Activated gamma-delta T cell treated with Interleukin-2 at 50 U/mL for 16 hours (primary cell): ENCODE results near the gene DOK6.
"Not testable (repeated sequence)": the region's sequence is repeated elsewhere in the genome, so short reads cannot be mapped to it uniquely, and the experiment has no call there.

ENCODE experiments used
- DNase-seq: peaks from one replicate; pipeline ENCODE4 v3.0.0-alpha.2; 2020

The DOK6 gene

DNA sequence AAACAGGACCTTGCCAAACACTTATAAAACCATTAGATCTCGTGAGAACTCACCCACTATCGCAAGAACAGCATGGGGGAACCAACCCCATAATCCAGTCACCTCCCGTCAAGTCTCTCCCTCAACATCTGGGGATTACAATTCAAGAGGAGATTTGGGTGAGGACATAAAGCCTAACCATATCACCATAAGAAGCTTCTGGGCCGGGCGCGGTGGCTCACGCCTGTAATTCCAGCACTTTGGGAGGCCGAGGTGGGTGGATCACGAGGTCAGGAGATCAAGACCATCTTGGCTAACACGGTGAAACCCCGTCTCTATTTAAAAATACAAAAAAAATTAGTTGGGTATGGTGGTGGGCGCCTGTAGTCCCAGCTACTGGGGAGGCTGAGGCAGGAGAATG, 434.3 kb downstream of the DOK6 start:
- DNase-seq: not testable (repeated sequence)

GRCh38 chr18:69838003-69838402, 437.3 kb downstream of the DOK6 start:
- DNase-seq: no peak

DNA sequence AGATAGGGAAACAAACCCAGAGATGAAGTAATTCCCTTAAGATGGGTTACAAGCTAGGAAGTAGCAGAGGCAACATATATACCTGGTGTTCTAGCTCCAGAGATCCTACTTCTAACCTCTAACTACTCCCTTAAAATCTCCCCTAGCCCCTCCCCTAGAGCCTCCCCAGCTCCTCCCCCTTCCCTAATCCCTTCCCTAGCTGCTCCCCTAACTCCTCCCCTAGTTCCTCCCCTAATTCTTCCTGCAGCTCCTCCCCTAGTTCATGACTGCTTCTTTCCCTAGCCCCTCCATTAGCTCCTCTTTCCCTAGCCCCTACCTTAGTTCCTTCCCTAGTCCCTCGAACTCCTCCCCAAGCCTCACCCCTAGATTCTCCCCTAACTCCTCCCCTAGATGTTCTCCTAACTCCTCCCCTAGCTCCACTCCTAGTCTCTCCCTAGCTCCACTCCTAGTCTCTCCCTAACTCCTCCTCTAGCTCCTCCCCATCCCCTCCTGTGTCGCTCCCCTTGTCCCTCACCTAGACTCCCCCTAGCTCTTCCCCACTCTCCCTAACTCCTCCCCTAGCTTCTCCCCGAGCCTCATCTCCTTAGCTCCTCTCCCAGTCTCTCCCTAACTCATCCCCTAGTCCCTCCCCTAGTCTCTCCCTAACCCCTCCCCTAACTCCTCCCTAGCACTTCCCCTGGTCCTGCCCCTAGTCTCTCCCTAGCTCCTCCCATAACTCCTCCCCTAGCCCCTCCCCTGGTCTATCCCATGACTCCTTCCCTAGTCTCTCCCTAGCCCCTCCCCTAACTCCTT, 438.1 kb downstream of the DOK6 start:
- DNase-seq: no peak

- no peak for DNase-seq
Observed at GRCh38 chr18:69839497-69839896, 438.8 kb downstream of the DOK6 start.

DNA sequence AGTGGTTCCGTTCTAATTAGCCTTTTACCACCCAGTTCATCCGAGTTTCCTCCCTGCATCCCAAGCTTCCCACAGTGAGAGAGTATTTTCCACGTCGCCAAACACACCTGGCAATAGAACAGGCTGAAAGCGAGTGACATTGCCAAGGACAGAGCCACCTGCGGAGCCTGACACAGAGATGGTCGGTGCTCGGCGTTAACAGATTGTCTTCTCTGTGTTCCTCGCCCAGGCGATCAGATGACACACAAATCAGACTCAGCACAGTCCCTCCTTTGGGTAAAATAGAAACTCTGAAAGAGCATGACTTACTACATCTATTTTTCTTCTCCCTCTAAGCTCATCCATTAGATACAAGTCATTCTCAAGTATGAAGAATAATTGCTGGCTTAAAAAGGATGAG, 439.3 kb downstream of the DOK6 start:
- DNase-seq: no peak

- DNase-seq: no peak
Observed at GRCh38 chr18:69840445-69840844, 439.8 kb downstream of the DOK6 start.

DNA sequence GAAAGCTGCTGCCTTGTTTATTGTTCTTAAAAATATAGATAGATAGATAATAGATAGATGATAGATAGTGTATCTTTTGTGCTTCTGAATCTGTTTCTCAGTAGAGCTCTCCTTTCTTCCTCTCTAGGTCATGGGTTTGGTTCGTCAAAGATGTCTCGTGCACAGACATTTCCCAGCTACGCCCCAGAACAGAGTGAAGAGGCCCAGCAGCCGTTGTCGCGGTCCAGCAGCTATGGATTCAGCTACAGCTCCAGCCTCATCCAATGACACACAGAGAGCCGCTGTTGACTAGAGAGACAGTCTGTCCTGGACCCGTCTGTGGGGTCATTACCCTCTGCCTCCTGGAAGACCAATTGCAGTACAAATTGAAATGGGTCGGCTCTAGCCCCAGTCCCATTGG, 440.4 kb downstream of the DOK6 start:
- no peak for DNase-seq

- DNase-seq: no peak
Observed at GRCh38 chr18:69843015-69843414, 442.3 kb downstream of the DOK6 start.

DNA sequence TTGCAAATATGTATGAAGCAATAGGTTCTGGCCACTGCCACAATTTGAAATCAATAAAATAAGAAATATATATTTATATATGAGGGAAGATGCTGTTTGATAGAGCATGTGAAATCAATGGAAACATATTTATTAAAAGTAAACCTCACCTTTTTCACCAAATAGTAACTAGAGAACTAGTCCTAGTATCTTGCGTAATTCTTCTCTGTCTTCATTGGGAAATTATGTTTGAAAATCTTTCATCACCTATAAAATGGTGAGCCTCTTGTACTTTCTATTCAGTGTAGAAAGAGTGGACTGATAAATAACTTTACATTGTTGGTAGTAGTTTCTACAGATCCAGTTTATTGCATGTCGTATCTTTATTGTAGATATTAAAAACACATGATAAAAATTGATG, 444.0 kb downstream of the DOK6 start:
- DNase-seq: no peak

GRCh38 chr18:69845593-69846506, 445.2 kb downstream of the DOK6 start:
- DNase-seq: no peak

DNA sequence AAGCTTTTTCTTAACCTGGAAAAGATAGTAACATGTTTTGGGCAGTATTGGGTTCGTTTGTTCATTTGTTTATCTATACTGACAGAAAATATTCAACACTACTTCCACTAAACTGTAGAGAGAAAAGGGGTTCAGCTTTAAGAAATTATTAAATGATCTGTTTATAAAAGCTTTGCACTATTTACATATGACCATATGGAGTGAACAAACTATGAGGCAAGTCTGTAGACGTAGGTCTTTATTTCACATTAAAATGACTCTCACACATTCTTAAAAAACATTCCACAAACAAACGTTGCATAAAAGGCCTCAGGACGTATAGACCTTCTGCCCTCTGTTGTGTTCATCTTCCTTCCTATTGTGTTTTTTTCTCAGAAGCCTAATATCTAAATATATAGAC, 452.4 kb downstream of the DOK6 start:
- no peak for DNase-seq

- no peak for DNase-seq
Observed at GRCh38 chr18:69854455-69854854, 453.8 kb downstream of the DOK6 start.

DNA sequence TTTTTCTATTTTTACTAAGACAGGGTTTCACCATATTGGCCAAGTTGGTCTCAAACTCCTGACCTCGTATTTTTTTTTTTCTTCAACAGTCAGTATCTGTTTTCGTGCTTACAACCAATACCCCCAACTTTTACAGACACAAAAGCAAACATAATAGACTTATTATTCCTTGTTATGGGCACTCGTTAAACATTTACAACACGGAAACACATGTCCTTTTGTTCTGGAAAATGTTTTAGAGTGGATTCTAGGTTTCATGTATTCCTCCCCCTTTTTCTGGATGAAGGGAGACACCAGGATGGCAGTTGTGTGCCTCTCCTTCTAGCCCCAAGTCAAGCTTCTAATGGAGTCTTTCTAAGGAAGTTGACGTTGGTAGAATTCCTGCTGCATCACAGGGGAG, 458.2 kb downstream of the DOK6 start:
- DNase-seq: no peak

DNA sequence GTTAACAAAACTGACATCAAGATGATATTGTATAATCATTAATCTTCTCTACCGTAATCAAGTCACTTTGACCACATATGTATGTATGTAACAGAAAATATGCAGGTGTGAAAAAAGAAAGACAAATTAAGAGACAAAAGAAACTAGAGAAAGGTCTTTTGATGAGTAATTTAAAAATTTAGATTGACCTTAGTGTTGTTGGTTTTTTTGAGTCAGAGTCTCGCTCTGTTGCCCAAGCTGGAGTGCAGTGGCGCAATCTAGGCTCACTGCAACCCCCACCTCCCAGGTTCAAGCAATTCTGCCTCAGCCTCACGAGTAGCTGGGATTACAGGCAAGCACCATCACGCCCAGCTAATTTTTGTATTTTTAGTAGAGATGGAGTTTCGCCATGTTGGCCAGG, 464.1 kb downstream of the DOK6 start:
- not testable (repeated sequence) for DNase-seq

GRCh38 chr18:69865776-69866175, 465.1 kb downstream of the DOK6 start:
- no peak for DNase-seq

DNA sequence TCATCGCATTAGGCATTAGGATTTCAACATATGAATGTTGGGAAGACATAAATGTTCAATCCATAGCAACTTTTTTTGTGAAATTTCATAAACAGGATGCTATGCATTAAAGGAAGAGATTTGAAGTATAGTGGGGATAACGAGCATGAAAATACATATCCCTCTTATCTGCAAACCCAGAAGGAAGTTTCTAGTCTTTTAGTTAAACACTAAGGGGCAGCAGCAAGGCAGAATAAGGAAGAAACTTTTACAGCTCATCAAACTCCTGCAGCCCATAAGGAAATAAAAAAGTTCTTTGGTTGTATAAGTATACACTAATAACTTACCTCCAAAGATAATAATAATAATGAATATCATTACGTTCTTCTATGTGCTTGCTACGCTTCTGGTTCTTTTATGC, 465.5 kb downstream of the DOK6 start:
- DNase-seq: no peak

DNA sequence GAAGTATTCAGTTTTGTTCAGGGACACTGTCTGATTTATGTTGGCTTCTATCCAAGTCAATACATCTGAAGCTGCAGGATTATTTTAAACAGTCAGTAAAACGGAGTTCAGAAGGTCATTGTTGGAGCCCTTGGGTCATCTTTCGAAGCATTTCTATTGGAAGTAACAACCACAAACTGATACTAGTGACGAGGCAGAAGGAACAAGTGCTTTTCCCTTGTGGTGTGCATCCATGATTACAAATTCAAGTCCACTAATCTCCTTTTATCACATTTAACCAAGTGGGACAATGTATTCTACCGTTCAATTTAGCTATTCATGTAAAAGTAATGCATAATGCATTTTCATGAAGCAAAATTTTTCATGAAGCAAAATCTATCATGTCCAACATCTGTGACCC, 470.0 kb downstream of the DOK6 start:
- DNase-seq: no peak

- DNase-seq: no peak
Observed at GRCh38 chr18:69871363-69871762, 470.7 kb downstream of the DOK6 start.

DNA sequence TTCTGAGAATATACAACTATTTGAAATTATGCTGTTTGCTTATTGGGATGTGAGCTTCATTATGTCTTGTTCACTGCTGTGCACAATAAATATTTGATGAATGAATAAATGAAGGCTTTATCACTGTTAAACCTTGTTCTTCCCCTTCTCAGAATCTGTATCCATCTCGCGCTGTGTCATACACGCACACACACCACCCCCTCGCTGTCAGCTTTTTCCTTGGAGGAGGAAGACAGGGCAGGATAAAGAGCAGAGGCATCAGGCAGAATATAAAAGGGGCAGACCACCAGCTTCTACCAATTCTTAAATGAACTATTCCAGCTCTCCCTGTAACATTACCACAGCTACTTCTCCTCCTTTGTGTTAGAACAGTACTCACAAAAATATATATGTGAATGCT, 472.0 kb downstream of the DOK6 start:
- no peak for DNase-seq

DNA sequence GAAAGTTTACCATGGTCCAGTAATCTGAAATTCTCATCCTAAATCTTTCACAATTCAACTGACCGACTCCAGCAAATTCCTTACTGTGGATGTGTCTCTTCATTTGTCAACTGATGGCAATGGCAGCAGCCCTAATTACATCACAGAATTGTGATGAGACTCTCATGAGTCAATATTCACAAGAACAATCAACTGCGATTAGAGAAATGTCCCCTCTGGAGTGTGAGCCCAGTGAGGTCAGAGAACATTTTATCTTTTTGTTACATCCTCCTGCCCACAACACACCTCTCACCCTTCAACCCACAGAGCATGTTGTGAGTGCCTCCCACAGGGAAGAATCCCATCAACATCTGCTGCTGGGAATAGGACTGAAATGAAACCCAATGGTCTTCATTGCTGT, 473.4 kb downstream of the DOK6 start:
- DNase-seq: no peak

GRCh38 chr18:69876490-69876889, 475.8 kb downstream of the DOK6 start:
- no peak for DNase-seq

- no peak for DNase-seq
Observed at GRCh38 chr18:69878213-69878933, 477.7 kb downstream of the DOK6 start.

GRCh38 chr18:69879051-69879450, 478.4 kb downstream of the DOK6 start:
- not testable (repeated sequence) for DNase-seq

DNA sequence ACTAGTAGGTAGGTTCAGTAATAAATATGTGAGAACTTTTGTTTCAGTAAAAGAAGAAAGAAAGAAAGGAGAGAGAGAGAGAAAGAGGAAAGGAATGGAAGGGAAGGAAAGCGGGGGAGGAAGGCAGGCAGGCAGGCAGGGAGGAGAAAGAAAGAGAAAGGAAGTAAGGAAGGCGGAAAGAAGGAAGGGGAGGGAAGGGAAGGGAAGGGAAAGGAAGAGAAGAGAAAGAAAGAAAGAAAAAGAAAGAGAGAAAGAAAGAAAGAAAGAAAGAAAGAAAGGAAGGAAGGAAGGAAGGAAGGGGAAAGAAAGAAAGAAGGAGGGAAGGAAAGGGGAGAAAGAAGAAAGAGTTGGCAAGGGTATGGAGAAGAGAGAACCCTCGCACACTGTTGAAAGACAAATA, 479.4 kb downstream of the DOK6 start:
- no peak for DNase-seq
